ENCODE data around the gene UPF1.
"Not testable (repeated sequence)": the region's sequence is repeated elsewhere in the genome, so short reads cannot be mapped to it uniquely, and the experiment has no call there.

UPF1 gene

GRCh38 chr19:18799389-18799970 is 32.3 kb upstream of the UPF1 start:
- no peak for DNase-seq (ENCODE audit: low spot score)

- no peak for DNase-seq (ENCODE audit: low spot score)
Measured at GRCh38 chr19:18800079-18800478, 31.7 kb upstream of the UPF1 start.

- DNase-seq (ENCODE audit: low spot score), result no peak
Measured at GRCh38 chr19:18800636-18801035, 31.1 kb upstream of the UPF1 start.

GRCh38 chr19:18802354-18802753 is 29.4 kb upstream of the UPF1 start:
- DNase-seq (ENCODE audit: low spot score), result no peak

- DNase-seq (ENCODE audit: low spot score), result no peak
Measured at GRCh38 chr19:18803550-18804138, 28.1 kb upstream of the UPF1 start.

GRCh38 chr19:18804139-18804601 is 27.6 kb upstream of the UPF1 start:
- no peak for DNase-seq (ENCODE audit: low spot score)

GRCh38 chr19:18804643-18805042 is 27.1 kb upstream of the UPF1 start:
- DNase-seq (ENCODE audit: low spot score), result no peak

GRCh38 chr19:18807861-18808331 is 23.9 kb upstream of the UPF1 start:
- DNase-seq (ENCODE audit: low spot score), result no peak

- DNase-seq (ENCODE audit: low spot score), result no peak
Measured at GRCh38 chr19:18809149-18809868, 22.4 kb upstream of the UPF1 start.

GRCh38 chr19:18811638-18812037 is 20.1 kb upstream of the UPF1 start:
- not testable (repeated sequence) for DNase-seq (ENCODE audit: low spot score)

- no peak for DNase-seq (ENCODE audit: low spot score)
Measured at GRCh38 chr19:18814063-18814462, 17.7 kb upstream of the UPF1 start.

GRCh38 chr19:18815673-18816072 is 16.1 kb upstream of the UPF1 start:
- DNase-seq (ENCODE audit: low spot score), result no peak

- DNase-seq (ENCODE audit: low spot score), result not testable (repeated sequence)
Measured at GRCh38 chr19:18816645-18817044, 15.1 kb upstream of the UPF1 start.

GRCh38 chr19:18817574-18817973 is 14.2 kb upstream of the UPF1 start:
- no peak for DNase-seq (ENCODE audit: low spot score)

- DNase-seq (ENCODE audit: low spot score), result no peak
Measured at GRCh38 chr19:18828786-18829185, 3.0 kb upstream of the UPF1 start.

- DNase-seq (ENCODE audit: low spot score), result no peak
Measured at GRCh38 chr19:18830488-18830887, 1.3 kb upstream of the UPF1 start.

- DNase-seq (ENCODE audit: low spot score), result no peak
Measured at GRCh38 chr19:18832306-18833140, 764 bp downstream of the UPF1 start.

- no peak for DNase-seq (ENCODE audit: low spot score)
Measured at GRCh38 chr19:18833141-18833476, 1.4 kb downstream of the UPF1 start.

GRCh38 chr19:18833849-18834643 is 2.3 kb downstream of the UPF1 start:
- DNase-seq (ENCODE audit: low spot score), result no peak

- no peak for DNase-seq (ENCODE audit: low spot score)
Measured at GRCh38 chr19:18834644-18834984, 2.9 kb downstream of the UPF1 start.

- no peak for DNase-seq (ENCODE audit: low spot score)
Measured at GRCh38 chr19:18839465-18840287, 7.9 kb downstream of the UPF1 start.
